NCI-H69 (cell line): ENCODE results near the gene OPCML.

Experiments used
- DNase-seq: peaks from one replicate; lab custom pipeline; 2025; lab: John Stamatoyannopoulos, UW

OPCML gene

DNA sequence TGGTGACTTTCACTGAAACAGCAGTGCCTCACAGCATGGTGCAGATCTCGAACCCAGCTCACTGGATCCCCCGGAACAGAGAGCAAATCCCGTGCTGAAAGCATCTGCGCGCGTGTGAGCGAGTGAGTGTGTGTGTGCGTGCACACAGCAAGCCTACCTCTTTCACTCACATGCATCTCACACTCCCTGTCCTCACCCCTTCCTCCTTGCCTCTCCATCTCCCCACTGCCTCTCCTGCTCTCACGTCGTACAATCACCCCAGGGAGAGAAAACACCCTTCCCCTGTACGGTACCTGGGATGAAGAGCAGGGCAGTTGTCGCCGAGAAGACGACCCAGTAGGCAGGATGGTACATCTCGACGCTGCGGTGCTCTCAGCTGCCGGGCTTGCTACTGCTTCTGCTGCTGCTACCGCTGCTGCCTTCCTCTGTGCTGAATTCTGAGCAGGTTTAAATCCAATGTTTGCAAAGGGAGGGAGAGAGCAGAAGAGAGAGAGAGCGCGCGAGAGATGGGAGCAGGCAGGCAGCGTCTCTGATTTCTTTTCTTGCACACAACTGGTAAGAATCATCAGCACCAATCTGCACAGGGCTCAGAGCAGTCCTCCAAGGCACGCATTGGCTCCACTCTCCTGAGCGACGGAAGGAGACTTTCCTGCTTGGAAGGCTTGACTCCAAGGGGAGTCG lies at the start of gene OPCML:
OPCML (minus strand) TSS at position 531 of the 681 bp plus-strand sequence.
- peak; percentile 12 for DNase-seq

DNA sequence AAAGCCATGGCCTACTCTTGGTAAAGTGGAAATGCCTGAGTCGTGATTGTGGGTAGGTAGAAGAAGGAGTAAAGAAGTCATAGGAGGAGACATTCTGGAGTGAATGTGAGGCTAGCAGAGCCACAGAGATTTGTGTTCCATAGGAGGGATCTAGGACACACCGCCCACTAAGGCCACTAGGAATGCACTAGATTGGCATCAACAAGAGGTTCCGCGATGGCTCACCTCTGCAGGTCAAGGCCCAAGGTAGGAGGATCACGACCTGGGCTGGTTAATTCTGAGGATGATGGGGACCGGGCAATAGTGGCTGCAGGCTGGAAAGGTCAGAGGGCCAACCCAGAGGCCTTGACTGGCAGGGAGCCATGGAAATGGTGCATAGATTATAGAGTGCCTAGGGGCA lies 48.8 kb upstream of the OPCML start:
- DNase-seq: no peak

DNA sequence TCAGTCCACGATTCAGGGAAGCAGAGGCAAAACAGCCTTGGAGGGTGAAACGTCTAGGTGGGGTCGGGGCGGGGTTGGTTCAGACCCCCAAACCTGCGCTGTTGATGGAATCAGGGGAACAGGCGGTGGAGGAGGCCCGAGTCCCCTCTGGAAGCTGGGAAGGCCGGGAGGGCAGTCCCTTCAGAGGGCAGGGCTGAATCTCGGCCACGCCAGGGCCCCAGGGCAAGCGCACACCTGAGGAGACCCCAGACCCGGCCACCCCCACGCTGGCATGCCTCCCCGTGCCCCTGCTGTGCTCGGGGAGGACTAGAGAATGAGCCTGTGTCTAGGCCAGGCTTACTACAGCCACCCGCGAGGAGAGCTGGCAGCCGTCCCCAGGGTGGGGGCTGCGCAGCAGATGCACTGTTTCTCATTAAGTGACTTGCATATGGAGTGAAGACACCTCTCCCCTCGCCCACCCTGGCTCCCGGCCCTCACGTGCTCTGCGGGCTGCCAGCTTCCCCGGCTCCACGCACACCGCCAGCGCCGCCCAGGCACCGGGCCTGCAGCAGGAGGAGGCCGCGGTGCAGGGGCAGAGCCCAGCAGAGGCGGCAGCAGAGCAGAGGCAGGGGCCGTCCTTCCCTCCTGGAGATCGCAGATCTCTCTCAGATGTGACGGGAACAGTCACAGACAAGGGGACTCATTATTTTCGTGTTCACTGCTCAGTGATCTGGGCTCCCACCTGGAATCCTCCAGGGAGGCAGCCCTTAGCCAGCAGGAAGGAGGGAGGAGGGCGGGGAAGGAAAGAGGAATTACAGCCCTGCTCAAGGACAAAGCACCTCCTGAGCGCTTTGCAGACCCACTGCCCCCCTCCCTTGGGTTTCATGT lies 47.1 kb upstream of the OPCML start:
- peak; percentile 39 for DNase-seq

DNA sequence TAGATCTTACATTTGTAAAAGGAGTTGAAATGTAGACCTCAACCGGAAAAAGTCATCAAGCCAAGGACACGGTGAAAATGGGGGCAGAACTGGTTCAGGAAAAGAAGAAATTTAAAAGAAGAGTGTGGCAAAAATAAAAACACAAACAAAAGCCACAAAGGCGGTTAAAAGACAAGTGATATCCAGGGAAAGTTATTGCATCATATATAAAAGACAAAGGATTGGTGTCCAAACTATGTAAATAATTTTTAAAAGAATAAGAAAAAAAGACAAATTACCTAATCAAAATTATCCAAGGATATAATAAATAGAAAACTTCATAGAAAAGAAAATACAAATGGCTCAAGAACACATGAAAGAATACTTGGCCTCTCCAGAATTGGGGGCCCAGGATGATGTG lies 45.1 kb upstream of the OPCML start:
- DNase-seq: no peak

DNA sequence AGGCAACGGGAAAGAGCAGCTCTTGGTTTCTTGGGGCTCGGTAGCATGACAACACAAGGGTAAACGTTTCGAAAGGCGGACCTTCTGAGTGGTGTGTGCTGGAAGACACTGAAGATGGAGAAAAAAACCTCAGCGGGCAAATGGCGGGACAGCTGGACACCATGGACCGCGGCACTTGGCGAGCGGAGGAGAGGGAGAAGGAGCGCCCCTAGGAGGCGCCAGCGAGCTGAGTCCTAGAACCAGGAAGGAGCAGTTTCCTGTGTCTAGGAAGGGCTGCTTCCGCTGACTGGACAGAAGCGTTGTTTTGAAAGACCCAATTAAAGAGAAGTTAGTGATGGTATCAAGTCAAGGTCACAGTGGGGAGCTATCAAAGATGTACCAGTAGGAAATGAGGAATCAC lies 44.0 kb upstream of the OPCML start:
- DNase-seq: peak; percentile 25

DNA sequence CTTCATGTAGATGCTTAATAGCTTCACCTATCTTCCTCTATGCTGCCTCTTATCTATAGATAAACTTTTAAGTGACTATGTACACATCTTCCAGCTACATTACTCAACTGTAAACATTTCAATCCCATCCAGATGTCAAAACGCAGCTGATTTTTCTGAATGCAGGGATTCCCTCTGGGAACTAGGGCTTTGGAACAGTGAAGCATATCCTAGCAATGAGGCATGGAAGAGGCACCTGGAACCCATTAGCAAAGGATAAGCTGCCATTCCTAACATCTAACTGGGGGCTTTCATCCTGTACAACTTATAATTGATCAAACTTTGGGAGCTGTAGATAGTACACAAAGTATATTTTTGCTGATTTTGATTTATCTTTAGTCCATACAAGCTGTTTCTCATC lies 40.8 kb upstream of the OPCML start:
- no peak for DNase-seq

DNA sequence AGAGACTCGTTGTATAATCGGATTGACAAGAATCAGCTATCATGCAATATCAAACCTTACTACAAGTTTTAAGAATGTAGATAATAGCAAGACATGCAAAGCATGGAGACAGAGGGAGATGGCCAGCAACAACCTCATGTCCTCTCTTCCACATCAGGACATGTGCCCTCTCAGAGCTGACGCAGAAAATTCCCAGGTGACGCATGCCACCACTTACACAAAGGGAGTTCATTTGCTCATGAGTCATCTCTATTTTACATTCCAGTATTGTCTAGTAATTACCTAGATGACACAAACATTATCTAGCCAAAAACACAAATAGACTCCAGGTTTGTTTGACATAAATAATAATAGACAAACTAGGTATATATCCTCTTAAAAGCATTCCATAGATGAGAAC lies 38.1 kb upstream of the OPCML start:
- peak; percentile 20 for DNase-seq

DNA sequence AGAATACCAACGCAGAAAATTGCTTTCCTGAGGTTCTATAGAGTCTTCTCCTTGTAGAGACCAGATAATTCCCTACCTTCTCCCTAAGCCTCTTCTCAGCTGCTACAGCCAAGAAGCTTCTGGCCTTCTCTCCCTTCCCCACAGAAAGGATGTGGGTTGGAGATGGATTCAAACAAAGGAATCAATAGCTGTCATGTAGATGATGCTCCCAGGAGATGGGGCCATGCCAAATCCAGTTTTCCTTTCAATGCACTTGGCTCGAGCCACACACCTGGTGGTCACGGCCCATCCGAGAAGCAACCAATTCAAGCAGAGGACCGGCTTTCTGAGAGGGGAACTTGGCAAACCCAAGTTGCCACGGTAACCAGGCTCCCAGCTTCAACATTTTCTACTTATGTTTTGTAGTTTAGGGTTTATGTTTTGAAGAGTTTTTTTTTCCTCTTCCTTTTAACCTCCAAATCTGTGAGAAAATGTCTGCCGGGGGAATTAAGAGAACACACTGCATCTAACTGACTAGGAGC lies 31.3 kb upstream of the OPCML start:
- no peak for DNase-seq

DNA sequence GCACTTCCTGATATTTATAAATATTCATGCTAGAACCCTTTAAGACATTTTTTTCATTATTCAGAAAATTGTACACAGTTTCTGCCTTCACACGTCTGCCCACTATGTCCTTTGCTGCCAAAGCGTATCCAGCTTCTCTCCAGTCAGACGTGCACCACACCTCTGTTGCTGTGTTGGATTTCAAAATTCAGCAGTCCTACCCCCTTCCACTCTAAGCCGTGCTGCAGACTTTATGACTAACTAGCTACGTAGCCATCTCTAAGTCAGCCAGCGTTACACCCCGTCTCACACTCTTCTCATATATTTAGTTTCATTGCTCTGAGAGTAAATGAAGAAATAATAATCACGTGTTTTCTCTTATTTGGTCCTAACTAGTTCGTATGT lies 28.2 kb upstream of the OPCML start:
- DNase-seq: no peak

DNA sequence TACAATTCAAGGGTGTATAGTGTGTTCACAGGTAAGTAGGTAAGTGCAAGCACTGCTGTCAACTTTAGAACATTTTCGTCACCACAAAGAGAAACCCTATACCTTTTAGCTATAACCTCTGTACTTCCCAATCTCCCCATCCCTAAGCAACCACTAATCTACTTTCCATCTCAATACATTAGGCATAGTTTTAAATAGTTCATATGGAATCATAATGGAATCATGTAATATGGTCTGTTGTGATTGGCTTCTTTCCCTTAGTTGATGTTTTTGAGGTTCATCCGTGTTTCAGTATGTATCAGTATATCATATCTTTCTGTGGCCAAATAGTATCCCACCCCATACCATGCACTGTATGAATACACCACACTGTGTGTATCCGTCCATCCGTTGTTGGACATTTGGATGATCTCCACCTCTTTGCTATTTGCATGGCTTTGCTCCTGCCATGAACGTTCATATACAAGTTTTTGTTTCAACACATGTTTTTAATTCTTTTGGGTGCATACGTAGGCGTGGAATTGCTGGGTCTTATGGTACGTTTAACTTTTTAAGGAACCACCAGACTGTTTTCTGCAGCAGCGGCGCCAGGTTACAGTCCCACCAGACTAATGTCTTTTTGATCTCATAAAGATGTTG lies 27.7 kb upstream of the OPCML start:
- no peak for DNase-seq

DNA sequence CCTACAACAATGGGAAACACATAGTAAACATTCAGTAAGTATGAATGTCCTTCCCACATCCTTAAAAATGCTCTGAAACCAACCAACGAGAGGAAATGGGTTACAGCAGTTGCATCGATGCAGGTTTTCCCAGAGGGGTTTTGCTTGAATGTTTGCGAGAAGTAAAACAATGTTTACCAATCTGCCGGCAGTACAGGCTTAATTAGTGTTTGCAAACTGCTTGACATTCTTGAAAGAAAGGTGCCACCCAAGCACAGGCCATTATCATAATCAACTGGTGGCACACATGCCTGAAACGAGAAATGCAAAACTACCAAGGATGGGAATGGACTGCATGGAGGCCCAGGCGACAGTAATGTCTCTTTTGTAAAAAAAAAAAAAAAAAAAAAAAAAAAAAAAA lies 27.1 kb upstream of the OPCML start:
- peak; percentile 55 for DNase-seq

DNA sequence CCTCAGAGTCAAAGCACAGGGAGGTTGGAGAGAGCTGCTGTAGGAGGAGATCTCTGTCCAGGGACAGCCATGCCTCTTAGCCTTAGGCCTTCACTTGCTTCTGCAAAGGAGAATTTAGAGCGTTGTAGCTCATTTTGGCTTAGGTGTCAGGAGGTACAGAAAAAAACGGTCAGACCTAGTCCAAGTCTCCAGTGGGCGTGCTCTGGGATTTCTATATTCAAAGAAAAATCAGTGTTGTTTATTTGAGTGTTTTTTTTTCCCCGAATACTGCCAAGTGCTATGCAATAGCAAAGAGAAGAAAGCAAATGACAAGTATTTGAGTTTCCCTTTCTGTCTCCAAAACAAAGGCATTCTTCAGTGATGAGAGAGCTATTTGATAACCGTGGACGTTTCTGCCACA lies 22.7 kb upstream of the OPCML start:
- no peak for DNase-seq

DNA sequence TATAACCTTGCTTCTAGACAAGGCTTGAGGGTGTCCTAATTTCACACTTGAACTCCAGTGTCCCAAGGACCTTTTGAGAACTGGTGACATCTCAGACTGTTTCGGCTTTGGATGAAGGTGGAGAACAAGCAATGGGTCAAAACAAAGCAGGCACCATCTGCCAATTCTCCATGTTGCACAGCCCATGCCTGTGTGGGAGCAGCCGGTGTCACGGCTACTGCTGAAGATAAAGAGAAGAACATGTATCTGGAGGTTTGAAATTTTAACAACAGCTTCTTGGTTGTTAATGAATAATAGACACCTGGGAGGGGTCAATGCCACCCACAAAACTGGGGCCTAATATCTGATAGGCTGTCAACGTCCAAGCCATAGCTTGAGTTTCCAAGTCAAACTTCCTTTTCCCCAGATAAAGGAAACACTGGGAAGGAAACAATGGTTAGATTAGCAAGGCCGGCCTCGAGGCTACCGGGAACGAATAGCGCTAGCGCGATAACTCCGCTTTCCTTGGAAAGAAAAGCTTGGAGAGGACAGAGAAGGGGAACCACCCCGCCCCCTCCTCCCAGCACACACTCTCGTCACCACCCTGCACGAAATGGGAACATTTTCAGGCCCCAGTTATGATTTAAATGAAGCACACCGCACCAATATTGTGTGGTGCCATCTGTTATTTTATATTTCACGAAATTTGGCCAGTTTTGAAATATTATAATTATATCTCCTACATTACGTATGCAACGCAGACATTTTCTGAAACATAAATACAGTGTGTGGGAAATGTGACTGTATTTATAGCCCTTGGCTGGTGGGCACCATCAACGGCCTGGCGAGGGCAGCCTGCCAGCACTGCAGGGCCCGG lies 21.8 kb upstream of the OPCML start:
- DNase-seq: no peak

DNA sequence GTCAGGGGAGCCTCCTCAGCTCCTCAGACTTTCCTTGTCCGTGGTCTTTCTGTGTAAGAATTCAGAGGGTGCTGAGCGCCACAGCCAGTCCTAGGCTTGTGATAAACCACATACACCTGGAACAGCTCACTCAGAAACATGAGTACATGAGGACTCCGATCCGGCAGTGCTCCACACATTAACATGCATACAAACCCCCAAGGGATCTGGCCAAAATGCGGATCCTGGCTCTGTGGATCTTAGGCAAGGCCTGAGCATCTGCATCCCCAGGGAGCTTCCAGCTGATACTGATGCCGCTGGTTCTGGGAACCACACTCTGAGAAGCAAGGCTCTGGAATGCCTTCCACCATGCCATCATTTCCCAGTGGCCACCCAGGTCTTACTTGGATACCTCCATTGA lies 20.6 kb upstream of the OPCML start:
- no peak for DNase-seq

DNA sequence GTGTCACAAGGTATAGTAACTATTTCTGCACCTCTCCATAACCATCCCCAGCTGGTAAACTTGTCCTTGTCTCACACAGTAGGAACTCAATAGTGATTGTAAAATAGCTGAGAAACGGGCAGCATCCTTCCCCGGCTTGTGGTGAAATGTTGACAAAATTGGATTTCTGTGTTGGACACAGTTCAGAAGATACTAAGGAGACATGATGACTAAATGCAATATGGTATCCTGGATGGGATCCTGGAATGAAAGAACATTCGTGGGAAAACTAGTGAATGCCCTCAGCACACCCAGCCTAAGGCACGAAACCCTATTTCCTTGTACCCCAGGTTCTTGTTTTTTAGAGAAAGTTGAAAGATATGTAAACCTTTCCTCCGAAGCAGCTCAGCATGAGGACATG lies 18.8 kb upstream of the OPCML start:
- no peak for DNase-seq

DNA sequence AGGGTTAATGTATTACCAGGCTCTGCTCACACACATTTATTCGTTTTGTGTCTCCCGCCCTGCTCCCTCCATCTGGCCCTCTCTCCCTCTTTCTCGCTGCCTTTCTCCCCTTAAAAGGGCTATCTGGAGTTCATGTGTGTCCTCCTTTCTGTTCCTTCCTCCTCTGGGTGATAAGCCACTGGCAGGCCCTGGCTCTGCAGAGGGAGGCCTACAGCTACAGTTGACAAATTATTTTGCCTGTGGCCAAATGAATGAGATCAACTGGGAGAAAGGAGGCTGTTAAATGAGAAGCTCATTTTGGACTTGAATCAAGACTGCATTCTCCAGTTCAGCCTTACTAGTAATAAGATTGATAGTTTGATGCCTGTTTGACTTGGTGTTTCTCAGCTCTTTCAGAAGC lies 17.5 kb upstream of the OPCML start:
- DNase-seq: no peak

DNA sequence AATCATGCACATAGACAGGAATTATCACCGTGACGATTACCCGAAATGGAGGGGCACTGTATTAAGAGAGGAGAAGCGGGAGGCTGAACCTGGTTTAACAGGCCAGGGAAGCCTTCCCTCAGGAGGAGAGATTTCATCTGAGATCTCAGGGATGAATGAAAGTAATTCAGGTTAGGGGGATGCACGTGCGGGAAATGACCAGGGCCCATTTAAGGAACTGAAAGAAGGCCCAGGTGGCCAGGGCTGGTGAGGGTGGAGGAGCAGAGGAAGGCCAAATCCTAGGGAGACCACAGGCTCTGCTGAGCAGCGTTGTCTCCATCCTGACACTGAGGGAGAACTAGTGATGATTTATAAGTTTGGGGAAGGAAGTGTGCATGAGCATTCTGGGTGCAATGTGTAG lies 16.3 kb upstream of the OPCML start:
- no peak for DNase-seq

DNA sequence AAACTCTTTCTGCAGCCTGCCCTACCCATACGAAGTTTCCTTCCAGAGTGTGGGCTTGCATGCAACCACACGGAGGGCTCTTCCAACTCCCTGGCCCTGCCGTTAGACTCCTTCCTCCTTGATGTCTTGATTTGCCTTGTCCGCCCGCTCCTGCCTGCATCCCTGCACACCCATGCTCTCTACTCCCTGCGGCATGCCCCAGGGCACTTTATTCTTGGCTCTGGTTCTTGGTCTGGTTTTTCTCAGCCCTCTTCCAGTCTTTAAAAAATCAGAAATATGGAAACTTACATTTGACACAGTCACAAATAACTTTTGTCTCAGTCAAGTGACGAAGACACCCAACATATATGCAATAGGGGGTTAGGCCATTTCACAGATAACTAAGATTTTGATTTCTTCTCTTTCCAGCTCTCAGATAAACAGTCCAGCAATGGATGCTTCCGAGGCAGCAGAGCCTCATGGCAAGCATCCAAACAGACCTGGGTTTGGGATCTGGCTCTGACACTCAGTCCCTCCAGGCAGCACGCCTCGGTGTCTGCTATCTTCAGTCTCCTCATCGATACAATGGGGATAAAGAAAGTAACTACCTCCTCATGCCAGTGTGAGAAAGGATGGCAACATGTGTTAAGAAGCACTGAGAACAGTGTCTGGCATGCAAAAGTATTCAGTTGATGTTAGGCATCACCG lies 15.7 kb upstream of the OPCML start:
- no peak for DNase-seq

DNA sequence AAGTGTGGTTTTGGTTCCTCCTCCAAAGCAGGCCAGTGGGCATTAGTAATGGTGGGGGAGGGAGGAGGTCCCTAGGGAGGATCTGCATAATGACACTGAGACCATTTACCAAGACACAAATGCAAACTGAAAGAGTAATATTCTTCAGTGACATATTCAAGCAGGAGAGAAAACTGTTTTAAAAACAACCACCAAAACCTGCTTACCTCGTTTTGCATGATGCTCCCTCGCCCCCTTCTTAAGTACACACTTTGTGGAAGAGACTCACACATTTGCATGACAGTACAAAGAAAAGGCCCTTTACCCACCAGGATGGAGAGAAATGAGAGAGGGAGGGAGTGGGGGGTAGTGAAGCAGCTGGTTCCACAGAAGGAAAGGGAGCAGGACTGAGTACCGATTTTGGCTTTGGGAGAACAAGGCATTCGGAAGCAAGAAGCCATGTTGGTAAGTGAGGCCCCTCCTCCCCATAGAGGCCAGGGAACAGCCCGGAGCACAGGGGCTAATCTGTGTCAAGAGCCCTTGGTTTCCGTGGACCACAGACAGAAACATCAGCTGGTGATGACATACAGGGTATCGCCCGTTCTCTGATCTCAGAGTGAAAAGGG lies 13.0 kb upstream of the OPCML start:
- no peak for DNase-seq

DNA sequence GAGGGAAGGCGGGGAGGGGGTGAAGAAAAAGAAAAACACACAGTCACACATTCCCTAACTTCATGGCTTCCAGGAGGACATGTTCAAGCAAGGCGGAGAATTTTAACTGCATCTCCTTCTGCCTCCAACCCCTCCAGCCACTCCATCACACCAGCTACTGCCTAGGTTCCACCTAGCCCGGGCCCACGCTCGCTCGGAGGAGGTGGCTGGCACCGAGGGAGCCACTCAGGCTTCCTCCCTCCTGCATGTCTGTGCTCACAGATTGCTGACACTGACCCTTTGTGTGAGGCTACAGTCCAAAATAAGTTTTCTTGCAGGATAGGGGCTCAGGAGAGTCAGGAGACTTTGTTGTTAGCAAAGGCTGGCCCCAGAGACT lies 9.4 kb upstream of the OPCML start:
- no peak for DNase-seq
